Tibial artery (tissue), 4 donors: ENCODE measurements around the gene PLA2G10.
"Not testable (repeated sequence)": the region's sequence is repeated elsewhere in the genome, so short reads cannot be mapped to it uniquely, and the experiment has no call there.

Source experiments
- DNase-seq, 2 donors: peaks; one replicate each; pipeline ENCODE4 v3.0.0-alpha.2; 2019
- H3K27ac ChIP-seq, 2 donors: fragments of 200-600 bp; sonication (generic) in 1 of 2; 1 replicate in 1 of 2; 2 replicates in 1 of 2; pipeline ENCODE4 v1.5.1; 2018 to 2019; ENCODE audit warnings: mild to moderate bottlenecking in 1 of 2
- H3K27me3 ChIP-seq, 2 donors: fragments of 200-600 bp; sonication (generic) in 1 of 2; one replicate each; pipeline versions ENCODE4 v1.5.1 to v1.6.0; 2016 to 2019
- H3K36me3 ChIP-seq, 3 donors: fragments of 200-600 bp; sonication (generic) in 2 of 3; one replicate each; pipeline ENCODE4 v1.5.1; 2016 to 2019; ENCODE audit warnings: mild to moderate bottlenecking in 2 of 3
- H3K4me1 ChIP-seq, 4 donors: fragments of 200-600 bp; sonication (generic) in 2 of 4; 1 replicate in 3 of 4; 2 replicates in 1 of 4; pipeline ENCODE4 v1.5.1; 2016 to 2019
- H3K4me3 ChIP-seq, 2 donors: fragments of 200-600 bp; sonication (generic) in 1 of 2; 1 replicate in 1 of 2; 2 replicates in 1 of 2; pipeline ENCODE4 v1.5.1; 2018 to 2019; ENCODE audit warnings: mild to moderate bottlenecking in 2 of 2
- H3K9me3 ChIP-seq, 3 donors: fragments of 200-600 bp; sonication (generic) in 1 of 3; one replicate each; pipeline ENCODE4 v1.5.1; 2016 to 2019
- intact Hi-C: fragments of 100-400 bp; cut with DNase I; formaldehyde crosslinking; loops from one replicate; pipeline ENCODE4 v1.15.0; 2023; ENCODE audit warnings: low total_unique reads
- TF ChIP-seq, protein P1 (sequence below), 2 experiments: fragments of 200-600 bp in 1 of 2; fragments of 450-650 bp in 1 of 2; IDR thresholded peaks; one replicate each; pipeline ENCODE4 v1.5.1; 2017 to 2019; ENCODE audit warnings: antibody characterized with exemption in 2 of 2, mild to moderate bottlenecking in 1 of 2, moderate library complexity in 1 of 2

Gene PLA2G10

GRCh38 chr16:14682121-14682520, 12.0 kb downstream of the PLA2G10 start:
- H3K4me1 ChIP-seq = no peaks in the 10 kb centered on the region

GRCh38 chr16:14681115-14681514, 13.0 kb downstream of the PLA2G10 start:
- Histone ChIP-seq H3K36me3 (no peaks in the 10 kb centered on the region), H3K4me1 (no peaks in the 10 kb centered on the region), H3K9me3 (no peaks in the 10 kb centered on the region), H3K27ac (no peak overlapping the region), H3K27me3 (peaks cover 0 to 8% of the 10 kb centered on the region in 2 donors), H3K4me3 (no peak overlapping the region)
- intact Hi-C loops = no loop called here
- DNase-seq = no peak
- TF ChIP-seq, protein P1, sequence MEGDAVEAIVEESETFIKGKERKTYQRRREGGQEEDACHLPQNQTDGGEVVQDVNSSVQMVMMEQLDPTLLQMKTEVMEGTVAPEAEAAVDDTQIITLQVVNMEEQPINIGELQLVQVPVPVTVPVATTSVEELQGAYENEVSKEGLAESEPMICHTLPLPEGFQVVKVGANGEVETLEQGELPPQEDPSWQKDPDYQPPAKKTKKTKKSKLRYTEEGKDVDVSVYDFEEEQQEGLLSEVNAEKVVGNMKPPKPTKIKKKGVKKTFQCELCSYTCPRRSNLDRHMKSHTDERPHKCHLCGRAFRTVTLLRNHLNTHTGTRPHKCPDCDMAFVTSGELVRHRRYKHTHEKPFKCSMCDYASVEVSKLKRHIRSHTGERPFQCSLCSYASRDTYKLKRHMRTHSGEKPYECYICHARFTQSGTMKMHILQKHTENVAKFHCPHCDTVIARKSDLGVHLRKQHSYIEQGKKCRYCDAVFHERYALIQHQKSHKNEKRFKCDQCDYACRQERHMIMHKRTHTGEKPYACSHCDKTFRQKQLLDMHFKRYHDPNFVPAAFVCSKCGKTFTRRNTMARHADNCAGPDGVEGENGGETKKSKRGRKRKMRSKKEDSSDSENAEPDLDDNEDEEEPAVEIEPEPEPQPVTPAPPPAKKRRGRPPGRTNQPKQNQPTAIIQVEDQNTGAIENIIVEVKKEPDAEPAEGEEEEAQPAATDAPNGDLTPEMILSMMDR (IDR thresholded peaks at IDR 0.05) = no peak

More at GRCh38 chr16:14682121-14682520, 12.0 kb downstream of the PLA2G10 start:
- TF ChIP-seq, protein P1 (IDR thresholded peaks at IDR 0.05) = no peak
- no peak overlapping the region for H3K4me3 ChIP-seq
- H3K36me3 ChIP-seq = no peaks in the 10 kb centered on the region
- intact Hi-C loops = no loop called here
- H3K9me3 ChIP-seq = no peaks in the 10 kb centered on the region
- no peak for DNase-seq
- H3K27ac ChIP-seq = no peak overlapping the region
- peaks cover 0 to 8% of the 10 kb centered on the region in 2 donors for H3K27me3 ChIP-seq

DNA sequence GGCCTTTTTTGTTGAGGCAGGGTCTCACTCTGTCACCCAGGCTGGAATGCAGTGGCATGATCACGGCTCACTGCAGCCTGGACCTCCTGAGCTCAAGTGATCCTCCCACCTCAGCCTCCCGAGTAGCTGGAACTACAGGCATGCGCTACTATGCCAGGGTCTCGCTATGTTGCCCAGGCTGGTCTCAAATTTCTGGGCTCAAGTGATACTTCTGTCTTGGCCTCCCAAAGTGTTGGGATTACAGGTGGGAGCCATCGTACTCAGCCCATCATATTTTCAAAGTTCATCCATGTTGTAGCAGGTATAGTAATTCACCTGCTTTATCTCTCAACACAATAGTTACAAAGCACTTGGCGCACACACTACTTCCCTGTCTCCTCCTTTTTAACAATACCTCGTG, 13.7 kb downstream of the PLA2G10 start:
- DNase-seq, intact Hi-C loops, H3K4me3 ChIP-seq, H3K27ac ChIP-seq, H3K36me3 ChIP-seq, H3K27me3 ChIP-seq, H3K9me3 ChIP-seq, H3K4me1 ChIP-seq: not testable (repeated sequence)

DNA sequence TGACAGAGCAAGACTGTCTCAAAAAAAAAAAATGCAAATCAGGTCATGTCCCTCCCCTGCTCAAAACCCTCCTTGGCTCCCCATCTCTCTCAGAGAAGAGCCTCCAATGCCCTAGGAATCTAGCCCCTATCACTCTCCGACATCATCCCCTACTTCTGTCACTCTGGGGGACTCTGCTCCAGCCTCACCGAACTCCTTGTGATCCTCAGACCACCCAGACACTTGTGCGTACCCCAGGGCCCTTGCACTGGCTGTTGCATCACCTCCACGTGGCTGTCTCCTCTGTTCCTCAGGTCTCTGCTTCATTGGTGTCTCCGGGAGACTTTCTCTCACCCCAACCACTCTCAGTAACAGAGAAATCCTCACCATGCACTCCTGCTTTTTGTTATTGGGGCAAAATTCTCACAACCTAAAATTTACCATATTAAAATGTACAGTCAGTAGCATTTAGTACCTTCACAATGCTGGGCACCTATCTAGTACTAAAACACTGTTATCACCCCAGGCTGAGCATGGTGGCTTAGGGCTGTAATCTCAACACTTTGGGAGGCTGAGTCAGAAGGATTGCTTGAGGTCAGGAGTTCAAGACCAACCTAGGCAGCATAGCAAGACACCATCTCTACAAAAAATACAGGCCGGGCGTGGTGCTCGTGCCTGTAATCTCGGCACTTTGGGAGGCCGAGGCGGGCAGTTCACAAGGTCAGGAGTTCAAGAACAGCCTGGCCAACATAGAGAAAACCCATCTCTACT, 15.2 kb downstream of the PLA2G10 start:
- H3K4me1 ChIP-seq = no peaks in the 10 kb centered on the region
- intact Hi-C loops = no loop called here

DNA sequence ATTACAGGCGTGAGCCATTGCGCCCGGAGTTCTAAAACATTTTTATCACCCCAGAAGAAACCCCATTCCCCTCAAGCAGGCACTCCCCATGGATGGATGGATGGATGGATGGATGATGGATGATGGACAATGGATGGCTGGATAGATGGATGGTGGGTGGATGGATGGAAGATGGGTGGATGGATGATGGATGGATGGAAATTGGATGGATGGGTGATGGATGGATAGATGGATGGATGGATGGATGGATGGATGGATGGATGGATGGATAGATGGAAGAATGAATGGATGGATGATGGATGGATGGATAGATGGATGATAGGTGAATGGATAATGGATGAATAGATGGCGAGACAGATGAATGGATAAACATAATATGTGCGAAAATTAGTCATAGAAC, 16.5 kb downstream of the PLA2G10 start:
- DNase-seq = no peak
- Histone ChIP-seq H3K36me3 (no peaks in the 10 kb centered on the region), H3K4me3 (no peak overlapping the region), H3K9me3 (no peaks in the 10 kb centered on the region), H3K4me1 (no peaks in the 10 kb centered on the region), H3K27me3 (peaks cover 0 to 8% of the 10 kb centered on the region in 2 donors), H3K27ac (no peak overlapping the region)
- intact Hi-C loops = no loop called here
- TF ChIP-seq, protein P1 (IDR thresholded peaks at IDR 0.05) = no peak

More for the DNA sequence above, 15.2 kb downstream of the PLA2G10 start:
- no peak for DNase-seq
- H3K36me3 ChIP-seq = no peaks in the 10 kb centered on the region
- H3K9me3 ChIP-seq = no peaks in the 10 kb centered on the region
- H3K27me3 ChIP-seq = peaks cover 0 to 8% of the 10 kb centered on the region in 2 donors
- TF ChIP-seq, protein P1 (IDR thresholded peaks at IDR 0.05) = no peak
- no peak overlapping the region for H3K27ac ChIP-seq
- H3K4me3 ChIP-seq = no peak overlapping the region

DNA sequence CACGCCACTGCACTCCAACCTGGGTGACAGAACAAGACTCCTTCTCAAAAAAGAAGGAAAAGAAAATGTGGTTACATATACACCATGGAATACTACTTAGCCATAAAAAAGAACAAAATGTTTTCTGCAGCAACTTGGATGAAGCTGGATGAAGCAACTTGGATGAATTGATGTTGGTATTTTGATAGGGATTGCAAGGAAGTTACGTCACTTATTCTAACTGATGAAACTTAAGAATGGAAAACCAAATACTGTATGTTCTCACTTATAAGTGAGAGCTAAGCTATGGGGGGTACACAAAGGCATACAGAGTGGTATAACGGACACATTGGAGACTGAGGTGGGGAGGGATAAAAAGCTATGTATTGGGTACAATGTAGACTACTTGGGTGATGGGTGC, 17.5 kb downstream of the PLA2G10 start:
- Histone ChIP-seq H3K27me3 (peaks cover 0 to 8% of the 10 kb centered on the region in 2 donors), H3K4me1 (no peaks in the 10 kb centered on the region), H3K9me3 (no peaks in the 10 kb centered on the region), H3K4me3 (no peak overlapping the region), H3K36me3 (no peaks in the 10 kb centered on the region), H3K27ac (no peak overlapping the region)
- DNase-seq = no peak
- intact Hi-C loops = no loop called here
- TF ChIP-seq, protein P1 (IDR thresholded peaks at IDR 0.05) = no peak
